ENCODE results near the gene GATAD1. TPM values are rescaled to one million over a fixed set of nuclear protein-coding genes. Genes with fewer than 3 reads are reported as not detected.
A peak's percentile ranks its signal among the peaks of the same experiment; 100 is the strongest.

GATAD1 gene
- total RNA-seq (35.8 TPM), polyA plus RNA-seq (ENCODE audit: insufficient read depth, low read depth, low replicate concordance) (17.5 TPM)
- long read RNA-seq, donor 1, transcript GATAD1-201 (5 exons, 3,962 nt) = major isoform, 12 of 14 reads
- long read RNA-seq, donor 1, partial matches to known transcripts = 0 of 14 reads
- long read RNA-seq, donor 1, other reads (novel, unspliced or antisense) = 0 of 14 reads
- long read RNA-seq, donor 2, partial matches to known transcripts = 0 of 6 reads
- long read RNA-seq, donor 2, other reads (novel, unspliced or antisense) = 0 of 6 reads
- long read RNA-seq, donor 3, transcript GATAD1-203 (3 exons, 2,017 nt) = minor isoform, 6 of 34 reads
- long read RNA-seq, donor 3, transcript GATAD1-201 (5 exons, 3,962 nt) = major isoform, 7 of 34 reads
- long read RNA-seq, donor 3, partial matches to known transcripts = 17 of 34 reads
- long read RNA-seq, donor 3, other reads (novel, unspliced or antisense) = 0 of 34 reads
- long read RNA-seq, donor 4, transcript GATAD1-201 (5 exons, 3,962 nt) = major isoform, 8 of 12 reads
- long read RNA-seq, donor 4, partial matches to known transcripts = 0 of 12 reads
- long read RNA-seq, donor 4, other reads (novel, unspliced or antisense) = 0 of 12 reads
- long read RNA-seq, donor 5 = 0 reads
- long read RNA-seq, donor 6, partial matches to known transcripts = 0 of 3 reads
- long read RNA-seq, donor 6, other reads (novel, unspliced or antisense) = 0 of 3 reads
- long read RNA-seq, donor 7, transcript GATAD1-201 (5 exons, 3,962 nt) = major isoform, 6 of 13 reads
- long read RNA-seq, donor 7, partial matches to known transcripts = 3 of 13 reads
- long read RNA-seq, donor 7, other reads (novel, unspliced or antisense) = 1 of 13 reads
- long read RNA-seq, donor 8, transcript GATAD1-201 (5 exons, 3,962 nt) = major isoform, 10 of 17 reads
- long read RNA-seq, donor 8, partial matches to known transcripts = 6 of 17 reads
- long read RNA-seq, donor 8, other reads (novel, unspliced or antisense) = 0 of 17 reads
- long read RNA-seq, donor 9, transcript GATAD1-201 (5 exons, 3,962 nt) = major isoform, 6 of 6 reads
- long read RNA-seq, donor 9, partial matches to known transcripts = 0 of 6 reads
- long read RNA-seq, donor 9, other reads (novel, unspliced or antisense) = 0 of 6 reads
- long read RNA-seq, donor 10, transcript GATAD1-201 (5 exons, 3,962 nt) = major isoform, 7 of 14 reads
- long read RNA-seq, donor 10, partial matches to known transcripts = 0 of 14 reads
- long read RNA-seq, donor 10, other reads (novel, unspliced or antisense) = 0 of 14 reads

- DNase-seq (peak; percentile 95 to 98 (median 97)), FAIRE-seq (no peak)
- peak within 1 kb of the TSS; percentile 87 to 93 for H3K27ac ChIP-seq (ENCODE audit: low read depth in 2 of 2, low read length in 2 of 2)
- peak within 1 kb of the TSS; percentile 77 to 98 (median 84) for H3K9ac ChIP-seq (ENCODE audit: low read length in 3 of 3)
- intact Hi-C loops (cut with DNase I) = no loop called here
- peak within 1 kb of the TSS; percentile 73 to 90 (median 86) for H3K4me3 ChIP-seq (ENCODE audit: low read length in 3 of 3)
- H3K4me1 ChIP-seq (ENCODE audit: control insufficient read depth in 2 of 3, insufficient read depth in 2 of 3, low read depth in 1 of 3, low read length in 3 of 3) = peaks cover 0 to 4% (median 0%) of the 10 kb centered on the region in 3 donors
- no peaks in the 10 kb centered on the region for H3K27me3 ChIP-seq (ENCODE audit: control insufficient read depth, insufficient read depth, low read length)
- no peaks in the 10 kb centered on the region for H3K9me3 ChIP-seq (ENCODE audit: control insufficient read depth in 2 of 3, insufficient read depth in 1 of 3, low read length in 3 of 3)
- peaks cover 14 to 26% (median 17%) of the 10 kb centered on the region in 3 donors for H3K36me3 ChIP-seq (ENCODE audit: control insufficient read depth in 2 of 3, insufficient read depth in 3 of 3, low read length in 3 of 3)
- TF ChIP-seq CTCF (IDR thresholded peaks at IDR 0.05; ENCODE audit: borderline replicate concordance, extremely low read depth, insufficient read depth) = peak; percentile 90
Measured at GRCh38 chr7:92447345-92448204, at the start of gene GATAD1. TSS of gene GATAD1 (plus strand) at chr7:92447482. CDS start at chr7:92447730, 248 bp downstream.

- H3K27ac ChIP-seq (ENCODE audit: low read depth in 2 of 2, low read length in 2 of 2) = no peak overlapping the region
- no peak for TF ChIP-seq CTCF (IDR thresholded peaks at IDR 0.05; ENCODE audit: borderline replicate concordance, extremely low read depth, insufficient read depth)
- no peaks in the 10 kb centered on the region for H3K9me3 ChIP-seq (ENCODE audit: control insufficient read depth in 2 of 3, insufficient read depth in 1 of 3, low read length in 3 of 3)
- no peak overlapping the region for H3K4me3 ChIP-seq (ENCODE audit: low read length in 3 of 3)
- intact Hi-C loops (cut with DNase I) = no loop called here
- FAIRE-seq (no peak), DNase-seq (no peak)
- H3K27me3 ChIP-seq (ENCODE audit: control insufficient read depth, insufficient read depth, low read length) = no peaks in the 10 kb centered on the region
- no peak overlapping the region for H3K9ac ChIP-seq (ENCODE audit: low read length in 3 of 3)
- no peaks in the 10 kb centered on the region for H3K4me1 ChIP-seq (ENCODE audit: control insufficient read depth in 2 of 3, insufficient read depth in 2 of 3, low read depth in 1 of 3, low read length in 3 of 3)
- peaks cover 4 to 23% (median 20%) of the 10 kb centered on the region in 3 donors for H3K36me3 ChIP-seq (ENCODE audit: control insufficient read depth in 2 of 3, insufficient read depth in 3 of 3, low read length in 3 of 3)
Measured at GRCh38 chr7:92397542-92397941, 49.7 kb upstream of the GATAD1 start.

- no peak for TF ChIP-seq CTCF (IDR thresholded peaks at IDR 0.05; ENCODE audit: borderline replicate concordance, extremely low read depth, insufficient read depth)
- intact Hi-C loops (cut with DNase I) = no loop called here
Measured at GRCh38 chr7:92400013-92400412, 47.3 kb upstream of the GATAD1 start.

More at GRCh38 chr7:92400013-92400412, 47.3 kb upstream of the GATAD1 start:
- peaks cover 4 to 23% (median 18%) of the 10 kb centered on the region in 3 donors for H3K36me3 ChIP-seq (ENCODE audit: control insufficient read depth in 2 of 3, insufficient read depth in 3 of 3, low read length in 3 of 3)
- no peaks in the 10 kb centered on the region for H3K4me1 ChIP-seq (ENCODE audit: control insufficient read depth in 2 of 3, insufficient read depth in 2 of 3, low read depth in 1 of 3, low read length in 3 of 3)
- H3K9ac ChIP-seq (ENCODE audit: low read length in 3 of 3) = no peak overlapping the region
- DNase-seq = no peak
- no peak overlapping the region for H3K4me3 ChIP-seq (ENCODE audit: low read length in 3 of 3)
- H3K9me3 ChIP-seq (ENCODE audit: control insufficient read depth in 2 of 3, insufficient read depth in 1 of 3, low read length in 3 of 3) = no peaks in the 10 kb centered on the region
- no peaks in the 10 kb centered on the region for H3K27me3 ChIP-seq (ENCODE audit: control insufficient read depth, insufficient read depth, low read length)
- no peak for FAIRE-seq
- H3K27ac ChIP-seq (ENCODE audit: low read depth in 2 of 2, low read length in 2 of 2) = no peak overlapping the region

Measured in kidney (tissue), 22 donors.